Measurements from ENCODE around the gene ZC3HAV1. TPM values are rescaled to one million over a fixed set of nuclear protein-coding genes. Genes with fewer than 3 reads are reported as not detected.

ZC3HAV1 gene
- total and polyA plus RNA-seq, 2 of the 4 experiments (the other 2 are of a cell fraction): 9.9 to 22.4 TPM

GRCh38 chr7:139044813-139045794 is 64.4 kb downstream of the ZC3HAV1 start:
- peaks cover 2% of the 10 kb centered on the region for H3K4me1 ChIP-seq (ENCODE audit: control insufficient read depth, insufficient read depth, low read length)
- CTCF ChIA-PET: interaction anchor here (1.0 kb wide), 1 partner anchor 8 kb away, joined by 3 read pairs; no protein-coding TSS in a partner anchor
- no peak overlapping the region for H3K9ac ChIP-seq (ENCODE audit: low read depth, low read length)
- H3K23ac ChIP-seq (ENCODE audit: low read depth, low read length): no peak overlapping the region
- H3K27ac ChIP-seq (ENCODE audit: insufficient read depth, low read length): no peak overlapping the region
- H3K9me3 ChIP-seq (ENCODE audit: control insufficient read depth, insufficient read depth, low read length): no peaks in the 10 kb centered on the region
- DNase-seq: no peak
- H2AK5ac ChIP-seq (ENCODE audit: low read depth, low read length): no peak overlapping the region
- H2BK5ac ChIP-seq (ENCODE audit: low read depth, low read length, poor library complexity, severe bottlenecking): no peak overlapping the region
- no peak overlapping the region for H2AFZ ChIP-seq (replicated peaks; ENCODE audit: low read length, poor library complexity)
- no peak overlapping the region for H2BK120ac ChIP-seq (ENCODE audit: low read depth, low read length)
- intact Hi-C loops (cut with micrococcal nuclease) (no loop called here), in situ Hi-C loops (cut with MboI; ENCODE audit: low sequenced_read_pairs) (no loop called here), dilution Hi-C loops (cut with HindIII; ENCODE audit: low sequenced_read_pairs, unreplicated experiment) (no loop called here)
- H3K14ac ChIP-seq (replicated peaks; ENCODE audit: low read depth, low read length): no peak overlapping the region
- no peak overlapping the region for H3K4me2 ChIP-seq (ENCODE audit: low read depth, low read length)
- H4K91ac ChIP-seq (ENCODE audit: insufficient read depth, low read depth, low read length): no peak overlapping the region
- BruUV-seq (replicated peaks): no TSS peak
- H2BK15ac ChIP-seq (ENCODE audit: low read depth, low read length): no peak overlapping the region
- no CpG with 5 or more reads among the region's 5 CpGs for WGBS, 2 experiments (ENCODE audit: extremely low coverage in 2 of 2, insufficient read length in 1 of 2)
- H3K9me1 ChIP-seq (ENCODE audit: insufficient read depth, low read length): no peaks in the 10 kb centered on the region
- H3K18ac ChIP-seq (ENCODE audit: low read depth, low read length): no peak overlapping the region
- no peak overlapping the region for H3K56ac ChIP-seq (ENCODE audit: extremely low read depth, insufficient read depth, low read length)
- no peak for ATAC-seq (ENCODE audit: low read depth)
- H4K8ac ChIP-seq (ENCODE audit: low read depth in 2 of 2, low read length in 2 of 2): no peak overlapping the region
- no peak overlapping the region for H3K4me3 ChIP-seq (ENCODE audit: insufficient read depth, low read depth, low read length)
- no peak overlapping the region for H2AK9ac ChIP-seq (replicated peaks; ENCODE audit: low read depth, low read length, poor library complexity)
- no peaks in the 10 kb centered on the region for H3K27me3 ChIP-seq (ENCODE audit: control insufficient read depth, insufficient read depth, low read length)
- no peak overlapping the region for H2BK20ac ChIP-seq (ENCODE audit: low read depth, low read length)
- no peak overlapping the region for H4K5ac ChIP-seq (ENCODE audit: low read depth, low read length)
- H3K4ac ChIP-seq (ENCODE audit: low read depth, low read length): no peak overlapping the region
- peaks cover 9% of the 10 kb centered on the region for H3K36me3 ChIP-seq (ENCODE audit: control insufficient read depth, insufficient read depth, low read length)
- H4K20me1 ChIP-seq (ENCODE audit: insufficient read depth, low read length): no peaks in the 10 kb centered on the region
- H3K79me1 ChIP-seq (ENCODE audit: low read depth in 1 of 2, low read length in 2 of 2): no peaks in the 10 kb centered on the region
- POLR2A ChIA-PET (ENCODE audit: unreplicated experiment): no interaction called here
- TF ChIP-seq CHD1 (IDR thresholded peaks at IDR 0.05; ENCODE audit: low read depth, low read length): no peak
- no peak for TF ChIP-seq POLR2A (IDR thresholded peaks at IDR 0.05; ENCODE audit: low read depth, low read length)
- TF ChIP-seq RFX5 (IDR thresholded peaks at IDR 0.05; ENCODE audit: low read depth, low read length): no peak
- TF ChIP-seq NFE2L2 (IDR thresholded peaks at IDR 0.05; ENCODE audit: low read depth, low read length): no peak
- no peak for TF ChIP-seq BHLHE40 (IDR thresholded peaks at IDR 0.05; ENCODE audit: low read depth, low read length)
- TF ChIP-seq RCOR1 (IDR thresholded peaks at IDR 0.05; ENCODE audit: insufficient replicate concordance, low read length): no peak
- TF ChIP-seq CEBPB (IDR thresholded peaks at IDR 0.05; ENCODE audit: low read depth, low read length): no peak
- no peak for TF ChIP-seq USF2 (IDR thresholded peaks at IDR 0.05; ENCODE audit: low read depth, low read length)
- TF ChIP-seq, protein P1, sequence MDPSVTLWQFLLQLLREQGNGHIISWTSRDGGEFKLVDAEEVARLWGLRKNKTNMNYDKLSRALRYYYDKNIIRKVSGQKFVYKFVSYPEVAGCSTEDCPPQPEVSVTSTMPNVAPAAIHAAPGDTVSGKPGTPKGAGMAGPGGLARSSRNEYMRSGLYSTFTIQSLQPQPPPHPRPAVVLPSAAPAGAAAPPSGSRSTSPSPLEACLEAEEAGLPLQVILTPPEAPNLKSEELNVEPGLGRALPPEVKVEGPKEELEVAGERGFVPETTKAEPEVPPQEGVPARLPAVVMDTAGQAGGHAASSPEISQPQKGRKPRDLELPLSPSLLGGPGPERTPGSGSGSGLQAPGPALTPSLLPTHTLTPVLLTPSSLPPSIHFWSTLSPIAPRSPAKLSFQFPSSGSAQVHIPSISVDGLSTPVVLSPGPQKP (IDR thresholded peaks at IDR 0.05; ENCODE audit: borderline replicate concordance, low read depth, low read length): no peak
- no peak for TF ChIP-seq RAD21 (IDR thresholded peaks at IDR 0.05; ENCODE audit: low read length)
- no peak for TF ChIP-seq SMC3 (IDR thresholded peaks at IDR 0.05; ENCODE audit: low read depth, low read length)
- no peak for TF ChIP-seq MXI1 (IDR thresholded peaks at IDR 0.05; ENCODE audit: borderline replicate concordance, low read depth, low read length)
- TF ChIP-seq, protein P2, sequence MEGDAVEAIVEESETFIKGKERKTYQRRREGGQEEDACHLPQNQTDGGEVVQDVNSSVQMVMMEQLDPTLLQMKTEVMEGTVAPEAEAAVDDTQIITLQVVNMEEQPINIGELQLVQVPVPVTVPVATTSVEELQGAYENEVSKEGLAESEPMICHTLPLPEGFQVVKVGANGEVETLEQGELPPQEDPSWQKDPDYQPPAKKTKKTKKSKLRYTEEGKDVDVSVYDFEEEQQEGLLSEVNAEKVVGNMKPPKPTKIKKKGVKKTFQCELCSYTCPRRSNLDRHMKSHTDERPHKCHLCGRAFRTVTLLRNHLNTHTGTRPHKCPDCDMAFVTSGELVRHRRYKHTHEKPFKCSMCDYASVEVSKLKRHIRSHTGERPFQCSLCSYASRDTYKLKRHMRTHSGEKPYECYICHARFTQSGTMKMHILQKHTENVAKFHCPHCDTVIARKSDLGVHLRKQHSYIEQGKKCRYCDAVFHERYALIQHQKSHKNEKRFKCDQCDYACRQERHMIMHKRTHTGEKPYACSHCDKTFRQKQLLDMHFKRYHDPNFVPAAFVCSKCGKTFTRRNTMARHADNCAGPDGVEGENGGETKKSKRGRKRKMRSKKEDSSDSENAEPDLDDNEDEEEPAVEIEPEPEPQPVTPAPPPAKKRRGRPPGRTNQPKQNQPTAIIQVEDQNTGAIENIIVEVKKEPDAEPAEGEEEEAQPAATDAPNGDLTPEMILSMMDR (conservative IDR thresholded peaks at IDR 0.05; ENCODE audit: low read depth, low read length): no peak
- no peak for TF ChIP-seq MAZ (IDR thresholded peaks at IDR 0.05; ENCODE audit: borderline replicate concordance, low read depth, low read length)
